ENCODE results near the gene FCHO1. TPM values are rescaled to one million over a fixed set of nuclear protein-coding genes. Genes with fewer than 3 reads are reported as not detected.

Gene FCHO1
- total and polyA plus RNA-seq, 2 experiments from 2014 or later: 18.5 to 42.3 TPM

GRCh38 chr19:17794731-17795494, 43.6 kb downstream of the FCHO1 start, which contains the start of gene B3GNT3:
TSS of gene B3GNT3 (plus strand) at chr19:17795138. CDS start at chr19:17807808, 12,670 bp downstream.
- H3K27ac ChIP-seq (ENCODE audit: low read depth): no peak within 1 kb of the TSS
- H3K4me2 ChIP-seq: peak within 1 kb of the TSS; percentile 93
- no peaks in the 10 kb centered on the region for H3K9me2 ChIP-seq (ENCODE audit: insufficient read depth)
- H2AFZ ChIP-seq: peak within 1 kb of the TSS; percentile 99
- peak; percentile 89 for DNase-seq (ENCODE audit: low spot score)
- ATAC-seq: peak; percentile 82
- no peak for TF ChIP-seq ZNF462 (CRISPR knock-in tag; IDR thresholded peaks at IDR 0.05)
- peak; percentile 37; the same call in 1 of the 2 replicates for TF ChIP-seq POLR2AphosphoS5 (IDR thresholded peaks at IDR 0.05; ENCODE audit: low read depth)
- no peak for TF ChIP-seq CREB1 (CRISPR knock-in tag; IDR thresholded peaks at IDR 0.05; ENCODE audit: low read depth)
- TF ChIP-seq EZH2 (IDR thresholded peaks at IDR 0.05; ENCODE audit: low read depth, unreplicated experiment): peak; percentile 15
- peaks cover 8% of the 10 kb centered on the region; the same call in 1 of the 2 replicates for H3F3A ChIP-seq (replicated peaks; ENCODE audit: low read depth)
- Mint-ChIP-seq H3K4me3 (peak within 1 kb of the TSS; percentile 76), H3K27ac (no peak within 1 kb of the TSS), H3K4me1 (peaks cover 11% of the 10 kb centered on the region), H3K36me3 (ENCODE audit: low read depth) (no peaks in the 10 kb centered on the region), H3K27me3 (ENCODE audit: insufficient read depth, low read depth, poor library complexity) (peaks cover 19% of the 10 kb centered on the region), H3K9me3 (no peaks in the 10 kb centered on the region)
- H3K4me3 ChIP-seq: peak within 1 kb of the TSS; percentile 71
- H4K20me1 ChIP-seq (replicated peaks; ENCODE audit: insufficient read depth): no peaks in the 10 kb centered on the region
- no peaks in the 10 kb centered on the region for H3K36me3 ChIP-seq (ENCODE audit: insufficient read depth)
- H3K4me1 ChIP-seq (ENCODE audit: insufficient read depth): no peaks in the 10 kb centered on the region; the same call in 1 of the 2 replicates
- H3K27me3 ChIP-seq (ENCODE audit: insufficient read depth): peaks cover 17% of the 10 kb centered on the region
- no peaks in the 10 kb centered on the region for H3K79me2 ChIP-seq (replicated peaks; ENCODE audit: insufficient read depth)

GRCh38 chr19:17795495-17795856, 44.2 kb downstream of the FCHO1 start:
- ATAC-seq (no peak; the same call in 2 of the 3 replicates), DNase-seq (ENCODE audit: low spot score) (no peak)
- Histone ChIP-seq H3K36me3 (ENCODE audit: insufficient read depth) (no peaks in the 10 kb centered on the region), H3F3A (replicated peaks; ENCODE audit: low read depth) (peaks cover 8% of the 10 kb centered on the region; the same call in 1 of the 2 replicates), H2AFZ (peak overlapping the region; percentile 99), H3K79me2 (replicated peaks; ENCODE audit: insufficient read depth) (no peaks in the 10 kb centered on the region), H3K9me2 (ENCODE audit: insufficient read depth) (no peaks in the 10 kb centered on the region), H3K4me1 (ENCODE audit: insufficient read depth) (no peaks in the 10 kb centered on the region; the same call in 1 of the 2 replicates), H3K27ac (ENCODE audit: low read depth) (no peak overlapping the region), H3K4me2 (peak overlapping the region; percentile 93), H3K4me3 (peak overlapping the region; percentile 71), H4K20me1 (replicated peaks; ENCODE audit: insufficient read depth) (no peaks in the 10 kb centered on the region), H3K27me3 (ENCODE audit: insufficient read depth) (peaks cover 17% of the 10 kb centered on the region)
- Mint-ChIP-seq H3K4me1 (peaks cover 8% of the 10 kb centered on the region), H3K36me3 (ENCODE audit: low read depth) (no peaks in the 10 kb centered on the region), H3K9me3 (no peaks in the 10 kb centered on the region), H3K27ac (no peak overlapping the region), H3K4me3 (peak overlapping the region; percentile 76), H3K27me3 (ENCODE audit: insufficient read depth, low read depth, poor library complexity) (peaks cover 18% of the 10 kb centered on the region)
- TF ChIP-seq ZNF331 (CRISPR knock-in tag; IDR thresholded peaks at IDR 0.05; ENCODE audit: low read depth) (no peak), JUNB (IDR thresholded peaks at IDR 0.05; ENCODE audit: unreplicated experiment) (no peak), ZNF114 (CRISPR knock-in tag; IDR thresholded peaks at IDR 0.05) (no peak), NANOG (IDR thresholded peaks at IDR 0.05; ENCODE audit: borderline replicate concordance) (no peak)

All from GM23338 (cell line).